Effector memory CD4-positive, alpha-beta T cell (primary cell): ENCODE data around the gene SERP2.

Experiments
- DNase-seq, 3 donors: peaks; one replicate each; pipeline ENCODE4 v3.0.0-alpha.2; 2020
- H3K27ac ChIP-seq: 2 replicates; pipeline ENCODE4 v1.7.0; 2013; ENCODE audit warnings: mild to moderate bottlenecking, low read length, moderate library complexity; ENCODE audit not compliant: insufficient read depth, poor library complexity, severe bottlenecking
- H3K27me3 ChIP-seq: replicated peaks from 2 replicates; pipeline ENCODE4 v1.7.0; 2013; ENCODE audit warnings: mild to moderate bottlenecking, low read length; ENCODE audit not compliant: insufficient read depth, control insufficient read depth, poor library complexity, severe bottlenecking
- H3K36me3 ChIP-seq: 2 replicates; pipeline ENCODE4 v1.7.0; 2013; ENCODE audit warnings: mild to moderate bottlenecking, low read length, moderate library complexity; ENCODE audit not compliant: control insufficient read depth, insufficient read depth
- H3K4me1 ChIP-seq: 2 replicates; pipeline ENCODE4 v1.7.0; 2013; ENCODE audit warnings: low read length, mild to moderate bottlenecking; ENCODE audit not compliant: control insufficient read depth, insufficient read depth, poor library complexity, severe bottlenecking
- H3K4me3 ChIP-seq: 2 replicates; pipeline ENCODE4 v1.7.0; 2013; ENCODE audit warnings: low read length, low read depth, mild to moderate bottlenecking; ENCODE audit not compliant: insufficient read depth, poor library complexity, severe bottlenecking
- H3K9me3 ChIP-seq: 2 replicates; pipeline ENCODE4 v1.7.0; 2013; ENCODE audit warnings: mild to moderate bottlenecking, low read length, moderate library complexity; ENCODE audit not compliant: control insufficient read depth

The SERP2 gene

DNA sequence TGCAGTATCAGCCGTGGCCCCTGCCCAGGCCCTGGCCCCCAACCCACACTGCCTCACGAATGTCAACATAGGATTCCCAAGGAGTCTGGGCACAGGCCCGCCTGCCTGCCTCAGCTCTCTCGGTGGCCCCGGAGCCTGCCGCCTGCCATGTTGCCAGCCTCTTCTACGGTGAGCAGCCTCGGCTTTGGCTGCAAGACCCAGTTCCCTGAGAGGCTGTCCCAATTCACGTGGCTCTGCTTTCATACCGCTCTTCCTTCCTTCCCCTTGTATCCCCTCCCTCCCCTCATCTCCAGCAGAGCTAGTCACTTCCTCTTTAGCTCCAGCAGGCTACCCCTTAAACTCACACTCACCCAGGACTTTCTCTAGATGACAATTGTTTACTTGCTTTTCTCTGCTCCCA is 42.7 kb downstream of the SERP2 start:
- Histone ChIP-seq H3K27me3 (no peaks in the 10 kb centered on the region), H3K9me3 (no peaks in the 10 kb centered on the region), H3K36me3 (no peaks in the 10 kb centered on the region), H3K4me3 (no peak overlapping the region), H3K4me1 (no peaks in the 10 kb centered on the region), H3K27ac (no peak overlapping the region)
- DNase-seq: no peak

DNA sequence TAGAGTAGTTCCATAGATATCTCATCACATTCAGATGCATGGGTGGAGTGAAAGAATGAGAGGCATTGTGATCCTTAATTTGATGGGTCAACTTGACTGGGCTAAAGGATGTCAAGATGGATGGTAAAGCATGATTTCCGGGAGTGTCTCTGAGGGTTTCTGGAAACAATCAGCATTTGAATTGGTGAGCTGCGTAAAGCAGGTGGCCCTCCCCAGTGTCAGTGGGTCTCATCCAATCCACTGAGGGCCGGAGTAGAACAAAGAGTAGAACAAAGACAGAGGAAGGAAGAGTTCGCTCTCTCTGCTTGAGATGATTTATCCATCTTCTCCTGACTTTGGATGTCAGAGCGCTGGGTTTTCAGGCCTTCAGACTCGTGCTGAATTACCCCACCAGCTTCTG is 43.1 kb downstream of the SERP2 start:
- no peak overlapping the region for H3K4me3 ChIP-seq

DNA sequence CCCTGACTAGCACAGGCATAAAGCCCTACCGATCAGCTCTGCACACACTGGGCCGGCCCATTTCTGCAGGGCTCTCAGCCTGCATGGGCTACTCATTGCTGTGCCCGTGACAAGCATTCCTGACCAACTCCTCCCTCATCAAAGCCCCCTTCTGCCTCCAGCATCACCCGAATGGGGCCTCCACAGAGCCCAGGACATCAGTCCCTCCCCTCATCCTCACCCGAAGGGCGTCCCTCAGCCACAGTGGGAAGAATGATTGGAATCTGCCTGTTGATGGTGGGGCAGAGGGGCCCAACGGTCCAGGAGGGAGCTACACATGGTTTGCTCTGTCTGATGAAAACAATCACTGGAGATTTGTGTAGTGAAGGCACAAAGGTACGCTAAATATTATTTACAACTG is 43.8 kb downstream of the SERP2 start:
- DNase-seq: no peak
- Histone ChIP-seq H3K27ac (no peak overlapping the region), H3K27me3 (no peaks in the 10 kb centered on the region), H3K9me3 (no peaks in the 10 kb centered on the region), H3K36me3 (no peaks in the 10 kb centered on the region), H3K4me3 (no peak overlapping the region), H3K4me1 (no peaks in the 10 kb centered on the region)

More for the DNA sequence above, 43.1 kb downstream of the SERP2 start:
- no peak for DNase-seq
- H3K27me3 ChIP-seq: no peaks in the 10 kb centered on the region
- H3K4me1 ChIP-seq: no peaks in the 10 kb centered on the region
- H3K9me3 ChIP-seq: no peaks in the 10 kb centered on the region
- no peaks in the 10 kb centered on the region for H3K36me3 ChIP-seq
- H3K27ac ChIP-seq: no peak overlapping the region

DNA sequence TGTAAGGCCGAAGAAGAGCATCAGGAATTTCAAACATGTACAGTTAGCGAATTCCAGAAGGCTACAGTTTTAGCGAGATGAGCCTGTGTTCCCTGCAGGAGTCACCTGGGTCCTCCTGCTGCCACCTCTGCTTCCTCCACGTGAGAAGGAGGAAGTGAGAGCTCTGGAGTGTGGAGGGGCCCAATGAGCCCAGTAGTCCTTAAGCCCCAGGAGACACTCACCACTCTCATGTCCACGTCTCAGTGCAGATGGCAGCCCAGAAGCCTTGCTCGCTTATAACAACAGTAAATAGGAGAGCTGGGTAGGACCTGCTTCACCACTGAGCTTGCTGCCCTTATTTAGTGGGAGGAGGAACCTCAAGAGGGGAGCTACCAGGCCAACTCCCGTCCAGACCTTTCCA is 44.3 kb downstream of the SERP2 start:
- Histone ChIP-seq H3K4me3 (no peak overlapping the region), H3K9me3 (no peaks in the 10 kb centered on the region), H3K27ac (no peak overlapping the region), H3K4me1 (no peaks in the 10 kb centered on the region), H3K36me3 (no peaks in the 10 kb centered on the region), H3K27me3 (no peaks in the 10 kb centered on the region)
- DNase-seq: no peak

DNA sequence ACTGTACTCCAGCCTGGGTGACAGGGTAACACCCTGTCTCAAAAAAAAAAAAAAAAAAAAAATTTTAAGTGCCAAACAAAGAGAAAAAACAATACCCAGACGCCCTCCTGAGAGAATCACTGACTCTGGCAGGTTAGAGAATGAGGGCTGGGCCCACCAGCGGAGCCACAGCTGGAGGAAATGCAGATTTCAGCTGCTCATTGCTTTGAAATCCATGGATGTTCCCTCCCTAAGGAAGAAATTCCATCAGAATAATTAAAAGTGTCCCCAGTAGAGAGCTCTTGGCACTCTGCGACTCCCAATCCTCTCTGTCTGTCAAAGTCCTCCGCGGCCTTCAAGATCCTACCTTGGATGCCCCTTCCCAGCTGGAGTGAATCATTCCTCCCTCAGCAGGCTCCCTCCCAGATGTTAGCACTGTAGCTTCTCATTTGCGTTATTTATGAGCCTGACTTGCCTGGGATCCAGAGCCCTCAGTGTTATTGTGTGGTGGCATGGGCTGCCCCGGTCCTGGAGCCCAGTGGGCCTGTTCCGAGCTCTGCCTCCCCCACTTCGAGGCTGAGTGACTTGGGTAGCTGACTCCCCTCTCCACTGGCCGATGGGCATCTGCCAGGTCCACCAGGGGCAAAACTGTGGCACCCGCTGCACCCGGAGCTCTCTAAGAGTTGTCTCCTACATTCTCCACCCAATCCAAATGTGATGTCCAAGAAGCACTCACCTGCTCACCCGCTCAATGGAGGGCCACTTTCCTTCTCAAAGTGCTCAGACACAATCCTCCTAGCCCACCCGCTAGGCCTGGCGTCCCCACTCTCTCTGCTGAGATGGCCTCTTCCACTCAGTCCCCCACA is 47.0 kb downstream of the SERP2 start:
- no peak overlapping the region for H3K4me3 ChIP-seq
- H3K9me3 ChIP-seq: no peaks in the 10 kb centered on the region
- no peaks in the 10 kb centered on the region for H3K27me3 ChIP-seq
- H3K36me3 ChIP-seq: no peaks in the 10 kb centered on the region
- H3K27ac ChIP-seq: no peak overlapping the region
- H3K4me1 ChIP-seq: no peaks in the 10 kb centered on the region
- no peak for DNase-seq

DNA sequence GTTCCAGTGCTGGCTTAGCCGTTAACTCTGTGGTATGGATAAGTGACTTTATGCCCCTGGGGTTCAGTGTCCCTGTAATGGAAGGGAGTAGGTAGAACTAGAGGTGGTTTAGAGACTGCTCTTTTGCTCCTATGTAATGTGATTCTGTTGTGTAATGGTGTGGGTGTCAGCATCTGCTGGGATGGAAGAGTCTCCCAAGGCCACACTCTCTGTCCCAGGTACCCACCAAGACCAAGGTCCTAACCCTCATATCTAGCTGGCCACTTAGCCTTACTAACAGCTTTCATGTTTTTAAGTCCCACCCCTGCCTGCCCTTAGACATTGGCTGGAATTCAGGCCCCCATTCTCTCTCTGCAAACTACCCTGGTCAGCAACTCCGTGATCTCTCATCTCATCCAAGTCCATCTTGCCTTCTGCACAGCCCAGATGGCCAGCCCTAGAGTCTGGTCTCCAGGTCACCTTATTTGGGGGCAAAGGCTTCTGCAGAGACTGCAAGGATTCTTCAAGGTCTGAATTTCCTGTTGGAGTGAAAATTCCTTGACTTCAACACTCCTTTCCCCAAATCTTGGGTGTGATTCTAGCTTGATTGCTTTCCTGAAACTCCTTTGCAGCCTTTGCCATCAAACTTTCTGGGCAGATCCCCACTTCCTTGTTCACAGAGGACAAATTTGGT is 48.4 kb downstream of the SERP2 start:
- Histone ChIP-seq H3K27me3 (no peaks in the 10 kb centered on the region), H3K4me1 (no peaks in the 10 kb centered on the region), H3K4me3 (no peak overlapping the region), H3K27ac (no peak overlapping the region), H3K9me3 (no peaks in the 10 kb centered on the region), H3K36me3 (no peaks in the 10 kb centered on the region)
- no peak for DNase-seq

DNA sequence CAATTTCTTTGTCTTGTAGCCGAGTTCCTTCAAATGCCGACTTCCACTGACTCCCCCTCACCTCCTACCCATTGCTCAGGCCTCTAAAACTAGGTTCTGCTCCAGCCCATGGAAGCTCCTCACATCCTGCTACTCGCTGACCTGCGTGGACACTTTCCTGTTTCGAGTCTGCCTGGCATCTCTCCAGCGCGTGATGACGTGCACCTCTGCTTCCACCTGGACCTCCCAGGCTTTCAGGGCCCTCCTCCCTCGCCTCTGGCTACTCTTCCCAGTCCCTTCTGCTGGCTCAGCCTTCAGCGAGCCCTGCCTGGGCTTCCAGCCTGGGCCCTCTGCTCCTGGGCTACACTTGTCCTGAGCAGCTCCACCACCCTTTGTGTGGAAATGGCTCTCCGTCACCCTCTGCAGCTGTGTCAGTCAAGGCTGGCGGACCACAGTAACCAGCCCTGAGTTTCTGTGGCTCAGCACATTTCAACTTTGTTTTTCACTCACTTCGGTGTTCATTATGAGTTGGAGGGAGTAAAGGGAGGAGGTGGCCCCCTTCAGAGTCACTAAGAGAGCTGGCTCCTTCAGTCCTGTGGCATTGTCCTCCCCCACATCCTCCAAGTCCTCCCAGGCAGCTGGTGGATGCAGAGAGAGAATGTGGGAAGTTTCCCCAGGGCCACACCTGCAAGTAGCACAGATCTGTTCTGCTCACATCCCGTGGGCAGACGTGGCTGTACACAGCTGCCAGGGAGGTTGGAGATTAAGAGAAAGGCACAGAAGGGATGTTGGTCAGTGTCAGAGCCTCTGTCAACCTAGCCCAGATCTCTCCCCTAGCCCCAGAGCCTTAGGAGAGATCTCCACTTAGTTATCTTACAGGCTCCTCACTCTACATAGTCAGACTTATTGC is 49.4 kb downstream of the SERP2 start:
- DNase-seq: no peak
- no peaks in the 10 kb centered on the region for H3K36me3 ChIP-seq
- H3K4me3 ChIP-seq: no peak overlapping the region
- no peaks in the 10 kb centered on the region for H3K9me3 ChIP-seq
- no peaks in the 10 kb centered on the region for H3K4me1 ChIP-seq
- H3K27ac ChIP-seq: no peak overlapping the region
- H3K27me3 ChIP-seq: no peaks in the 10 kb centered on the region

DNA sequence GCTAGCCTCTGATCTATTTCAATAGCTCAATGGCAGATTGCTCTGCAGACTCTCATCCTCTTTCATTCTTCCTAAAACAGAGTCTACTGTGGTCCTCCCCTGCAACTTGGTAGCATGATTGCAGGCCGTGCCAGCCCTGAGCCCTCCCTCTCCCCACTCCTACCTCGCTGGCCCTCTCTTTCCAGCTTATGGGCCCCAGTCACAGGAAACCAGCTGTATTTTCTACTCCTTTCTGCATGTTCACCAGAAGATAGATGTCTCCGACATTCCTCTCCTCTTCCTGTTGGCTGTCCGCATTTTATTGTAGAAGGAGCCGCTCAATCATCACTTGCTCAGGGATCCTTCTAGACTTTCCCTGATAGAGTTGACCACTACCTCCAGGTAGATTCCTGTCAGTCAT is 50.2 kb downstream of the SERP2 start:
- Histone ChIP-seq H3K27ac (no peak overlapping the region), H3K27me3 (no peaks in the 10 kb centered on the region), H3K9me3 (no peaks in the 10 kb centered on the region), H3K4me3 (no peak overlapping the region), H3K36me3 (no peaks in the 10 kb centered on the region), H3K4me1 (no peaks in the 10 kb centered on the region)
- DNase-seq: no peak

DNA sequence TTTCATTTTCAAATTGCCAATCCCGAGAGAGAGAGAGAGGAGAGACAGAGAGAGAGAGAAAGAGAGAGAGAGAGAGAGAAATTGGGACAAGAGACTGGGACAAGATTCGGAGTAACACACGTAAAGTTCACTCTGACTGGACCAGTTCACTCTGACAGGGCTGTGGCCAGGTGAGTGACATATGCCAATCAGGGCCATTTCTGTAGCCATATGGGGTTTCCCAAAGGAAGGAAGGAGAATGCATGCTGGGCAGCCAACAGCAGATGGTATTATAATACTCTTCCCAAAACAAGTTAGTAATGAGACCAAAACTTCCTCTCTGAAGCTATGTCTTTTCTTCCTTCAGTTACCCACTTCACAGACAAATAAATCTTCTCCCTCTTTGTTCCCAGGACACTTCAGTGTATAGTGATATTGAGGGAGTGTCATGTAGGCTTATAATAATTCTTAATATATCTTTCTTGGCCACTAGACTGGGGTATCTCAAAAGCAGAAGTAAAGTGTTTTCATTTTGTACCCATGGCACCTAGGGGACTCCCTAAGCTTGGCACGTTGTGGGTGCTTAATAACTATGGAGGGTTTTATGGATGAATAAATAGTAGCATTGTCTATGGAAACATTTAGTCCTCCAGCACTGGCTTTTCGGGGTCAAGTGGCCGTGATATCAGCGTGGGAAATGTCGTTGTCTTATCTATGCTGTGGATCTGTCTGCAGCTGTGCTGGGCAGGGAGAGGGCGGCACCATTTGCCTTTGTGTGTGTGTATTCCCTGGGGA is 51.6 kb downstream of the SERP2 start:
- H3K36me3 ChIP-seq: no peaks in the 10 kb centered on the region
- H3K4me3 ChIP-seq: no peak overlapping the region
- no peak overlapping the region for H3K27ac ChIP-seq
- no peaks in the 10 kb centered on the region for H3K9me3 ChIP-seq
- no peak for DNase-seq
- H3K4me1 ChIP-seq: no peaks in the 10 kb centered on the region
- H3K27me3 ChIP-seq: no peaks in the 10 kb centered on the region
